ENCODE results near the gene HAPLN2. TPM values are rescaled to one million over a fixed set of nuclear protein-coding genes. Genes with fewer than 3 reads are reported as not detected.

Gene HAPLN2
- total RNA-seq, 4 donors from 2014 or later: 0.55 to 1.9 TPM; not detected in 2

DNA sequence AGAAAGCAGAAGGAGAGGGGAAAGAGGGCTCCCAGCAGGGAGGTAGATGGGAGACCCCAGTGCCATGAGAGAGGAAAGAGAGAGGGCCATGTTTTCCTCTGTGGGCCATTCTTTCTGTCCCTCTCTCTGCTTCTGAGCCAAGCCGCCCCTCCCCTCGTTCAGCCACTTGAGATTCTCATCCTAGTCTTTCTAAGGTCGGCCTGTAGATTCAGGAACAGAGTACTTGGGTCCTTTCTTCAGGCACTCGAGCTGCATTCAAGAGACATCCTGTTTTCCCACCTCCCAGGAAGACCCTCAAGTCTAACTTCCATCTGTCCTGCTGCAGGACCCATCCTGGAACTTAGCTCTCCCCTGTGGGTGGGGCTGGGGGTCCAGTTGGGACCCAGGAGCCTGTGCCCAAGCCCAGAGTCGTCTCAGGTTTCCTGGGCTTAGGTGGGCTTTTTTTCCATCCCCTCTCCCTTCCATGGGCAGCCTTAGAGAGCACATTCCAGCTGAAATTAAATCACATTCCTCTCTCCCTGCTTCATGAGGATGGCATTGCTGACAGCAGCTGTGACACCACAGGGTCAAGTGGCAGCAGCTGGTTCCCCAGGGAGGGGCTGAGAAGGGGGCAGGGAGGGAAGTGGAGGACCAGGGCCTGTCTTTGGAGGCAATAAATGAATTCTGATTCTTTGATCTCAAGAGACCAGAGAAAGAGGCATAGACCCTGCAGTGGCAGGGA lies 45.0 kb downstream of the HAPLN2 start:
- DNase-seq: no peak
- 40% methylated on average over 5 of the region's 5 CpGs; no CpG with 5 or more reads in 1 of the 2 donors for whole genome bisulfite sequencing, 2 donors (ENCODE audit: low coverage in 1 of 2)
- Histone ChIP-seq H3K27me3 (no peaks in the 10 kb centered on the region), H3K36me3 (no peaks in the 10 kb centered on the region), H3K27ac (peak overlapping the region; percentile 72 to 89 (median 87)), H3K9me3 (no peaks in the 10 kb centered on the region), H3K4me1 (peaks cover 52 to 93% (median 68%) of the 10 kb centered on the region in 4 donors), H3K4me3 (no peak overlapping the region)
- intact Hi-C loops (cut with DNase I; ENCODE audit: low total_unique reads): no loop called here
- TF ChIP-seq POLR2A (IDR thresholded peaks at IDR 0.05): no peak
- TF ChIP-seq POLR2AphosphoS5 (IDR thresholded peaks at IDR 0.05): peak in 1 of 3 donors; percentile 27
- no peak for TF ChIP-seq EP300 (IDR thresholded peaks at IDR 0.05; ENCODE audit: low read depth)
- TF ChIP-seq, protein P1, sequence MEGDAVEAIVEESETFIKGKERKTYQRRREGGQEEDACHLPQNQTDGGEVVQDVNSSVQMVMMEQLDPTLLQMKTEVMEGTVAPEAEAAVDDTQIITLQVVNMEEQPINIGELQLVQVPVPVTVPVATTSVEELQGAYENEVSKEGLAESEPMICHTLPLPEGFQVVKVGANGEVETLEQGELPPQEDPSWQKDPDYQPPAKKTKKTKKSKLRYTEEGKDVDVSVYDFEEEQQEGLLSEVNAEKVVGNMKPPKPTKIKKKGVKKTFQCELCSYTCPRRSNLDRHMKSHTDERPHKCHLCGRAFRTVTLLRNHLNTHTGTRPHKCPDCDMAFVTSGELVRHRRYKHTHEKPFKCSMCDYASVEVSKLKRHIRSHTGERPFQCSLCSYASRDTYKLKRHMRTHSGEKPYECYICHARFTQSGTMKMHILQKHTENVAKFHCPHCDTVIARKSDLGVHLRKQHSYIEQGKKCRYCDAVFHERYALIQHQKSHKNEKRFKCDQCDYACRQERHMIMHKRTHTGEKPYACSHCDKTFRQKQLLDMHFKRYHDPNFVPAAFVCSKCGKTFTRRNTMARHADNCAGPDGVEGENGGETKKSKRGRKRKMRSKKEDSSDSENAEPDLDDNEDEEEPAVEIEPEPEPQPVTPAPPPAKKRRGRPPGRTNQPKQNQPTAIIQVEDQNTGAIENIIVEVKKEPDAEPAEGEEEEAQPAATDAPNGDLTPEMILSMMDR (IDR thresholded peaks at IDR 0.05): no peak
- in situ Hi-C loops (cut with MboI; ENCODE audit: low pct_ligation_motif_present in 1 of 4, low pct_unique_long_range_greater_than_20kb in 1 of 4, low sequenced_read_pairs in 3 of 4): no loop called here

DNA sequence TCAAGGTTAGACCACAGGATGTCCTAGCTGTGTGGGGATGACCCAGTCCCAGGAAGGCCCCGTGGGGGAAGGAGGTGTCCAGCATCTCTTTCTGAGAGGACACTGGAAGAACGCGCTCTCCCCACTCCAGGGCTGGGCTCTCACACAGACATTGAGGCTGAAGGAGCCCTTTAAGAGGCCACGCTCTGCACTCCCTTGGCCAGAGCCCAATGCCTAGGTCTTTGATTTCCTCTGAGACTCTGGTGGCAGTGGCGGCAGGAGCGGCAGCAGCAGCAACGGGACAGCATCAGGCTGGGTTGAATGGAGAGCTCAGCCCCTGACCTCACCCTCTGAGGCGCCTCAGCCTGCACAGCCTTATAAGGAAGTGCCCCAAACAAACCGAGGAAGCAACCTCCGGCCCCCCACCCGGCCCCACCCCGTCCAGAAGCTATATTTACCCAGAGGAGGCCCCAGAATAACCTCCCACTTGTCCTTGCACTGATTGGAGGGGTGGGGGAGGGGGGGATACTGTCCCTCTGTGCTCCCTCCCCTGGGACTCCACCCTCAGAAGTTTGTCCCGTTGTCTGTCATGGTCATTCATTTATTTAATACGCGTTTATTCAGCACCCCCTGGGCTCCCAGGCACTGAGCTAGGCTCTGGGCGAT lies 45.7 kb downstream of the HAPLN2 start:
- no peaks in the 10 kb centered on the region for H3K36me3 ChIP-seq
- intact Hi-C loops (cut with DNase I; ENCODE audit: low total_unique reads) (no loop called here), in situ Hi-C loops (cut with MboI; ENCODE audit: low pct_ligation_motif_present in 1 of 4, low pct_unique_long_range_greater_than_20kb in 1 of 4, low sequenced_read_pairs in 3 of 4) (no loop called here)
- no peak for TF ChIP-seq POLR2A (IDR thresholded peaks at IDR 0.05)
- TF ChIP-seq, protein P1 (IDR thresholded peaks at IDR 0.05): no peak
- no peak for TF ChIP-seq POLR2AphosphoS5 (IDR thresholded peaks at IDR 0.05)
- TF ChIP-seq EP300 (IDR thresholded peaks at IDR 0.05; ENCODE audit: low read depth): no peak
- no peaks in the 10 kb centered on the region for H3K9me3 ChIP-seq
- WGBS, 2 donors (ENCODE audit: low coverage in 1 of 2): 22% methylated on average over 16 of the region's 16 CpGs; no CpG with 5 or more reads in 1 of the 2 donors
- peak overlapping the region; percentile 72 to 89 (median 87) for H3K27ac ChIP-seq
- peak; percentile 45 for DNase-seq
- peaks cover 46 to 86% (median 62%) of the 10 kb centered on the region in 4 donors for H3K4me1 ChIP-seq
- no peak overlapping the region for H3K4me3 ChIP-seq
- H3K27me3 ChIP-seq: no peaks in the 10 kb centered on the region

DNA sequence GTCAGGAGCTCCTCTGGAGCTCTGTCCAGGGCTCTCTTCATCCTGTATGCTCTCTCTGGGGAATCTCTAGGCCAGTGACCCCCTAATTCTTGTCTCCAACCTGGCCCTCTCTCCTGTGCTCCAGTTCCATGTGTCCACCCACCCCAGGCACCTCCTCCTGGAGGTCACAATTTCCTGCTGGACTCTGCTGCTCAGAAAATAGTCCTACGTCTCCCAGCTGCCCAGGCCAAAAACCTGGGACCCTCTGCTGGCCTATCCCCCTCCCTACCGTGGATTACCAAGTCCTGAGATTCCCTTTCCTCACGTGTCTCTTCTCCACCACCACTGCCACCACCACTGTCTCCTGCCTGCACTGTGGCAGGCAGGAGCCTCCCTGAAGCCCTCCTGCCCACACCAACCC lies 46.3 kb downstream of the HAPLN2 start:
- in situ Hi-C loops (cut with MboI; ENCODE audit: low pct_ligation_motif_present in 1 of 4, low pct_unique_long_range_greater_than_20kb in 1 of 4, low sequenced_read_pairs in 3 of 4): no loop called here
- TF ChIP-seq, protein P1 (IDR thresholded peaks at IDR 0.05): no peak
- TF ChIP-seq EP300 (IDR thresholded peaks at IDR 0.05; ENCODE audit: low read depth): no peak
- TF ChIP-seq POLR2AphosphoS5 (IDR thresholded peaks at IDR 0.05): no peak
- no peak for TF ChIP-seq POLR2A (IDR thresholded peaks at IDR 0.05)

GRCh38 chr1:156666862-156667609 lies 47.8 kb downstream of the HAPLN2 start:
- Histone ChIP-seq H3K27ac (peak overlapping the region; percentile 66 to 89 (median 78)), H3K4me1 (peaks cover 33 to 68% (median 45%) of the 10 kb centered on the region in 4 donors), H3K27me3 (no peaks in the 10 kb centered on the region), H3K36me3 (no peaks in the 10 kb centered on the region), H3K4me3 (no peak overlapping the region), H3K9me3 (no peaks in the 10 kb centered on the region)
- intact Hi-C loops (cut with DNase I; ENCODE audit: low total_unique reads) (no loop called here), in situ Hi-C loops (cut with MboI; ENCODE audit: low pct_ligation_motif_present in 1 of 4, low pct_unique_long_range_greater_than_20kb in 1 of 4, low sequenced_read_pairs in 3 of 4) (no loop called here)
- no peak for DNase-seq
- WGBS, 2 donors (ENCODE audit: low coverage in 1 of 2): 89 to 92% methylated on average over 5 to 9 of the region's 9 CpGs
- TF ChIP-seq, protein P1 (IDR thresholded peaks at IDR 0.05): no peak
- TF ChIP-seq POLR2A (IDR thresholded peaks at IDR 0.05): no peak
- TF ChIP-seq POLR2AphosphoS5 (IDR thresholded peaks at IDR 0.05): no peak
- no peak for TF ChIP-seq EP300 (IDR thresholded peaks at IDR 0.05; ENCODE audit: low read depth)

More for the DNA sequence above, 46.3 kb downstream of the HAPLN2 start:
- H3K9me3 ChIP-seq: no peaks in the 10 kb centered on the region
- intact Hi-C loops (cut with DNase I; ENCODE audit: low total_unique reads): no loop called here
- H3K36me3 ChIP-seq: no peaks in the 10 kb centered on the region
- no peak for DNase-seq
- 60 to 67% methylated on average over 1 to 3 of the region's 3 CpGs for WGBS, 2 donors (ENCODE audit: low coverage in 1 of 2)
- H3K27me3 ChIP-seq: no peaks in the 10 kb centered on the region
- H3K4me1 ChIP-seq: peaks cover 42 to 83% (median 59%) of the 10 kb centered on the region in 4 donors
- H3K27ac ChIP-seq: peak overlapping the region; percentile 72 to 89 (median 87)
- H3K4me3 ChIP-seq: no peak overlapping the region

All from transverse colon (tissue), 4 donors.